Sigmoid colon (tissue), 4 donors: ENCODE data around the gene LIPT1.

ENCODE experiments used
- POLR2A ChIP-seq, 2 donors: fragments of 450-650 bp; IDR thresholded peaks; one replicate each; pipeline ENCODE4 v1.6.1; 2016; ENCODE audit warnings: antibody characterized with exemption in 2 of 2, mild to moderate bottlenecking in 2 of 2, moderate library complexity in 2 of 2
- POLR2AphosphoS5 ChIP-seq, 4 donors: sonication (generic); formaldehyde crosslinking; IDR thresholded peaks; one replicate each; pipeline ENCODE4 v1.6.1; 2017; ENCODE audit warnings: antibody characterized with exemption in 4 of 4
- TF ChIP-seq, protein P1 (sequence below), 4 experiments: fragments of 450-650 bp in 3 of 4; fragments of 200-600 bp in 1 of 4; IDR thresholded peaks; one replicate each; pipeline ENCODE4 v1.5.1; 2016 to 2019; ENCODE audit warnings: antibody characterized with exemption in 4 of 4, mild to moderate bottlenecking in 3 of 4, moderate library complexity in 2 of 4

DNA sequence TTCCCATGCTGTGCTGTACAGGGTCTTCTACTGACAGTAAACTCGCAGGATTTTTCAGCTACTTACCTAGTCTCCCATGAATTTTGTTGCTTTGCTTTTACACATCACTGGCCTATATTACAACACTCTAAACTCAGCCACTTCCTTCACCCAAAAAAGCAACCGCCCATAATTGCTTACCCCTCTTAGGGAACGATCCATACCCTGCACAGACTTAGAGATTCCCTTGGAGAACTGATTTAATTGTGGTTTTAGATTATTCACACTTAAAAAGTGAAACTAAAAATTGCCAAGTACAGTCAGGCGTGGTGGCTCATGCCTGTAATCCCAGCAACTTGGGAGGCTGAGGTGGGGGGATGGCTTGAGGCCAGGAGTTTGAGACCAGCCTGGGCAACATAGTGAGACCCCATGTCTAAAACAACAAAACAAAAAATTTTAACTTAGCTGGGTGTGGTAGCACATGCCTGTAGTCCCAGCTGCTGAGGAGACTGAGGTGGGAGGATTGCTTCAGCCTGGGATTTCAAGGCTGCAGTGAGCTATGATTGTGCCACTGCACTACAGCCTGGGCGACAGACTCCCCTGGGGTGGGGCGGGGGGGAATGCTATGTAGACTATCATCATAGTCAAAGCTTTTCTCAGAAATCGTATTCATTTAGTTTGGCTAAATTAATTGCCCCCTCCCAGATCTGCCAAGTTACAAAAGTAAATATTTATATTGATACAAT lies 45.5 kb downstream of the LIPT1 start:
- TF ChIP-seq, protein P1, sequence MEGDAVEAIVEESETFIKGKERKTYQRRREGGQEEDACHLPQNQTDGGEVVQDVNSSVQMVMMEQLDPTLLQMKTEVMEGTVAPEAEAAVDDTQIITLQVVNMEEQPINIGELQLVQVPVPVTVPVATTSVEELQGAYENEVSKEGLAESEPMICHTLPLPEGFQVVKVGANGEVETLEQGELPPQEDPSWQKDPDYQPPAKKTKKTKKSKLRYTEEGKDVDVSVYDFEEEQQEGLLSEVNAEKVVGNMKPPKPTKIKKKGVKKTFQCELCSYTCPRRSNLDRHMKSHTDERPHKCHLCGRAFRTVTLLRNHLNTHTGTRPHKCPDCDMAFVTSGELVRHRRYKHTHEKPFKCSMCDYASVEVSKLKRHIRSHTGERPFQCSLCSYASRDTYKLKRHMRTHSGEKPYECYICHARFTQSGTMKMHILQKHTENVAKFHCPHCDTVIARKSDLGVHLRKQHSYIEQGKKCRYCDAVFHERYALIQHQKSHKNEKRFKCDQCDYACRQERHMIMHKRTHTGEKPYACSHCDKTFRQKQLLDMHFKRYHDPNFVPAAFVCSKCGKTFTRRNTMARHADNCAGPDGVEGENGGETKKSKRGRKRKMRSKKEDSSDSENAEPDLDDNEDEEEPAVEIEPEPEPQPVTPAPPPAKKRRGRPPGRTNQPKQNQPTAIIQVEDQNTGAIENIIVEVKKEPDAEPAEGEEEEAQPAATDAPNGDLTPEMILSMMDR (IDR thresholded peaks at IDR 0.05) = no peak
- no peak for TF ChIP-seq POLR2A (IDR thresholded peaks at IDR 0.05)
- no peak for TF ChIP-seq POLR2AphosphoS5 (IDR thresholded peaks at IDR 0.05)
